Endodermal cell (in vitro differentiated cells): ENCODE data around the gene ARHGDIG. TPM values are rescaled to one million over a fixed set of nuclear protein-coding genes. Genes with fewer than 3 reads are reported as not detected.

Experiments used
- DNase-seq: peaks from one replicate; pipeline ENCODE4 v3.0.0-alpha.2; 2017
- H3K27ac ChIP-seq: 2 replicates; pipeline ENCODE4 v1.5.1; 2013; ENCODE audit warnings: mild to moderate bottlenecking, low read depth, low read length, moderate library complexity
- H3K27me3 ChIP-seq: 2 replicates; pipeline ENCODE4 v1.6.1; 2013; ENCODE audit warnings: mild to moderate bottlenecking, low read length, moderate library complexity; ENCODE audit not compliant: insufficient read depth, control insufficient read depth, poor library complexity, severe bottlenecking
- H3K36me3 ChIP-seq: 2 replicates; pipeline ENCODE4 v1.7.0; 2013; ENCODE audit warnings: mild to moderate bottlenecking, low read length, moderate library complexity; ENCODE audit not compliant: control insufficient read depth, insufficient read depth
- H3K4me1 ChIP-seq: one replicate; pipeline ENCODE4 v1.7.0; 2013; ENCODE audit warnings: low read length; ENCODE audit not compliant: control insufficient read depth, insufficient read depth
- H3K4me3 ChIP-seq: 2 replicates; pipeline ENCODE4 v1.5.1; 2013; ENCODE audit warnings: mild to moderate bottlenecking, low read length, moderate library complexity
- H3K9ac ChIP-seq: 2 replicates; pipeline ENCODE4 v1.6.1; 2013; ENCODE audit warnings: mild to moderate bottlenecking, low read length, moderate library complexity; ENCODE audit not compliant: poor library complexity, severe bottlenecking; ENCODE audit errors: extremely low read depth
- H3K9me3 ChIP-seq: 2 replicates; pipeline ENCODE4 v1.6.1; 2013; ENCODE audit warnings: mild to moderate bottlenecking, low read length, moderate library complexity; ENCODE audit not compliant: control insufficient read depth
- H3K27ac Mint-ChIP-seq: 2 replicates; pipeline ENCODE4 v1.8.0; 2020; ENCODE audit warnings: mixed read lengths
- H3K27me3 Mint-ChIP-seq: 2 replicates; pipeline ENCODE4 v1.8.0; 2021; ENCODE audit warnings: mild to moderate bottlenecking, mixed read lengths; ENCODE audit not compliant: insufficient read depth
- H3K36me3 Mint-ChIP-seq: 2 replicates; pipeline ENCODE4 v1.8.0; 2020; ENCODE audit warnings: low read depth, mixed read lengths
- H3K4me1 Mint-ChIP-seq: 2 replicates; pipeline ENCODE4 v1.8.0; 2020; ENCODE audit warnings: mixed read lengths
- H3K4me3 Mint-ChIP-seq: 2 replicates; pipeline ENCODE4 v1.8.0; 2020; ENCODE audit warnings: mild to moderate bottlenecking, moderate library complexity, mixed read lengths
- H3K9me3 Mint-ChIP-seq: 2 replicates; pipeline ENCODE4 v1.8.0; 2020; ENCODE audit warnings: mild to moderate bottlenecking, mixed read lengths
- CTCF ChIP-seq: fragments of 200-600 bp; sonication (generic); conservative IDR thresholded peaks from 2 replicates; pipeline ENCODE4 v1.5.0; 2021; ENCODE audit warnings: antibody characterized with exemption, mild to moderate bottlenecking
- WGBS, 2 experiments: methylation state at CpG; one replicate each; pipeline versions ENCODE4 v1.1.5 to v1.1.7; 2013; ENCODE audit warnings: missing lambda C conversion rate in 2 of 2, mixed read lengths in 1 of 2; ENCODE audit not compliant: insufficient coverage in 1 of 2, insufficient read length in 1 of 2; 5-methylcytosine and 5-hydroxymethylcytosine counted together
- total RNA-seq, 2 donors: library from RNA; stranded (reverse); fragmentation: NEBNext Ultra II Directional in 1 of 2; extraction: Animal tissue kit (Norgen Biotek cat#: 25700) in 1 of 2; gene quantifications; 2 replicates in 1 of 2; 3 replicates in 1 of 2; pipeline ENCODE4 v1.2.1, GENCODE V29; 2021

ARHGDIG gene
- total RNA-seq, 2 donors from 2014 or later, result 6.8 to 19.2 TPM

- Histone ChIP-seq H3K27ac (no peak overlapping the region), H3K36me3 (peaks cover 38% of the 10 kb centered on the region), H3K27me3 (no peaks in the 10 kb centered on the region), H3K4me3 (no peak overlapping the region), H3K9me3 (no peaks in the 10 kb centered on the region), H3K4me1 (no peaks in the 10 kb centered on the region), H3K9ac (no peak overlapping the region)
- peaks cover 32% of the 10 kb centered on the region for H3K36me3 Mint-ChIP-seq
- no peak overlapping the region for H3K4me3 Mint-ChIP-seq
- H3K27me3 Mint-ChIP-seq, result no peaks in the 10 kb centered on the region
- peak overlapping the region; percentile 89 for H3K27ac Mint-ChIP-seq
- WGBS, 2 experiments, result 83 to 84% methylated on average over 19 to 22 of the region's 22 CpGs
- peak; percentile 83 for TF ChIP-seq CTCF
- H3K4me1 Mint-ChIP-seq, result peaks cover 11% of the 10 kb centered on the region
- peak; percentile 93 for DNase-seq
- no peaks in the 10 kb centered on the region for H3K9me3 Mint-ChIP-seq
Measured at GRCh38 chr16:318628-319027, 38.2 kb downstream of the ARHGDIG start.

- H3K27me3 ChIP-seq, result no peaks in the 10 kb centered on the region
- no peak overlapping the region for H3K4me3 Mint-ChIP-seq
- H3K27ac ChIP-seq, result no peak overlapping the region
- H3K9ac ChIP-seq, result no peak overlapping the region
- no peak for TF ChIP-seq CTCF
- no peaks in the 10 kb centered on the region for H3K9me3 ChIP-seq
- no peaks in the 10 kb centered on the region for H3K4me1 ChIP-seq
- H3K9me3 Mint-ChIP-seq, result no peaks in the 10 kb centered on the region
- DNase-seq, result no peak
- no peaks in the 10 kb centered on the region for H3K27me3 Mint-ChIP-seq
- H3K4me1 Mint-ChIP-seq, result peaks cover 22% of the 10 kb centered on the region
- WGBS, 2 experiments, result 92 to 99% methylated on average over 3 to 5 of the region's 5 CpGs
- H3K4me3 ChIP-seq, result no peak overlapping the region
- H3K36me3 ChIP-seq, result peaks cover 24% of the 10 kb centered on the region
- H3K36me3 Mint-ChIP-seq, result peaks cover 22% of the 10 kb centered on the region
- no peak overlapping the region for H3K27ac Mint-ChIP-seq
Measured at GRCh38 chr16:320206-320605, 39.8 kb downstream of the ARHGDIG start.

GRCh38 chr16:321532-321931 lies 41.1 kb downstream of the ARHGDIG start:
- Histone ChIP-seq H3K36me3 (peaks cover 24% of the 10 kb centered on the region), H3K4me3 (no peak overlapping the region), H3K27me3 (no peaks in the 10 kb centered on the region), H3K9me3 (no peaks in the 10 kb centered on the region), H3K27ac (no peak overlapping the region), H3K4me1 (no peaks in the 10 kb centered on the region), H3K9ac (no peak overlapping the region)
- Mint-ChIP-seq H3K4me1 (peaks cover 27% of the 10 kb centered on the region), H3K4me3 (no peak overlapping the region), H3K27me3 (no peaks in the 10 kb centered on the region), H3K36me3 (peaks cover 20% of the 10 kb centered on the region), H3K9me3 (no peaks in the 10 kb centered on the region), H3K27ac (no peak overlapping the region)
- TF ChIP-seq CTCF, result no peak
- DNase-seq, result no peak
- 86 to 90% methylated on average over 8 to 9 of the region's 9 CpGs for WGBS, 2 experiments
